Measurements from ENCODE around the gene TSEN34. TPM values are rescaled to one million over a fixed set of nuclear protein-coding genes. Genes with fewer than 3 reads are reported as not detected.
A peak's percentile ranks its signal among the peaks of the same experiment; 100 is the strongest.

The TSEN34 gene
- total and polyA plus RNA-seq, 2 donors (not counting 1 experiment from before 2014, with no cell fraction given): 22.5 to 57.8 TPM

- no peak overlapping the region for H3K9ac ChIP-seq (ENCODE audit: insufficient read depth, low read length)
- no peak overlapping the region for H3K27ac ChIP-seq (ENCODE audit: insufficient read depth, low read length)
- no peaks in the 10 kb centered on the region for H4K20me1 ChIP-seq (ENCODE audit: control insufficient read depth, extremely low read depth, insufficient read depth, low read length)
- peaks cover 19% of the 10 kb centered on the region for H3K79me2 ChIP-seq (ENCODE audit: control insufficient read depth, insufficient read depth, low read length)
- H3K27me3 ChIP-seq (ENCODE audit: control insufficient read depth, insufficient read depth, low read length): no peaks in the 10 kb centered on the region
- DNase-seq (ENCODE audit: low read depth in 2 of 2): no peak
- H2AFZ ChIP-seq (ENCODE audit: low read length): no peak overlapping the region
- no peaks in the 10 kb centered on the region for H3K9me3 ChIP-seq (ENCODE audit: control insufficient read depth, insufficient read depth, low read depth, low read length)
- H3K4me3 ChIP-seq (replicated peaks in 1 of 4; ENCODE audit: control extremely low read depth in 1 of 4, insufficient read depth in 1 of 4, low read depth in 3 of 4, low read length in 4 of 4): no peak overlapping the region
- H3K36me3 ChIP-seq (ENCODE audit: control insufficient read depth, insufficient read depth, low read length): peaks cover 11% of the 10 kb centered on the region
- H3K4me1 ChIP-seq (ENCODE audit: control insufficient read depth, extremely low read depth, insufficient read depth, low read length): no peaks in the 10 kb centered on the region
- TF ChIP-seq EZH2 (IDR thresholded peaks at IDR 0.05; ENCODE audit: low read length, missing control alignments) (no peak), CTCF (conservative IDR thresholded peaks at IDR 0.05 in 1 of 2, IDR thresholded peaks at IDR 0.05 in 1 of 2; ENCODE audit: low read depth in 1 of 2, low read length in 2 of 2) (no peak)
- no peak overlapping the region for H3K4me2 ChIP-seq (ENCODE audit: extremely low read depth, insufficient read depth, low read length)
These were observed 7.7 kb upstream of the TSEN34 start for GRCh38 chr19:54183431-54183830.

- no peak overlapping the region for H3K4me2 ChIP-seq (ENCODE audit: extremely low read depth, insufficient read depth, low read length)
These were observed 4.8 kb upstream of the TSEN34 start for GRCh38 chr19:54186351-54186750.

GRCh38 chr19:54186934-54187381 lies 4.2 kb upstream of the TSEN34 start:
- Histone ChIP-seq H2AFZ (ENCODE audit: low read length) (no peak overlapping the region), H3K4me2 (ENCODE audit: extremely low read depth, insufficient read depth, low read length) (peak overlapping the region; percentile 36), H3K27ac (ENCODE audit: insufficient read depth, low read length) (no peak overlapping the region), H3K4me3 (replicated peaks in 1 of 4; ENCODE audit: control extremely low read depth in 1 of 4, insufficient read depth in 1 of 4, low read depth in 3 of 4, low read length in 4 of 4) (no peak overlapping the region), H3K27me3 (ENCODE audit: control insufficient read depth, insufficient read depth, low read length) (no peaks in the 10 kb centered on the region), H3K9me3 (ENCODE audit: control insufficient read depth, insufficient read depth, low read depth, low read length) (no peaks in the 10 kb centered on the region), H3K9ac (ENCODE audit: insufficient read depth, low read length) (no peak overlapping the region), H3K4me1 (ENCODE audit: control insufficient read depth, extremely low read depth, insufficient read depth, low read length) (peaks cover 4% of the 10 kb centered on the region), H3K79me2 (ENCODE audit: control insufficient read depth, insufficient read depth, low read length) (peaks cover 21% of the 10 kb centered on the region), H3K36me3 (ENCODE audit: control insufficient read depth, insufficient read depth, low read length) (peaks cover 7% of the 10 kb centered on the region), H4K20me1 (ENCODE audit: control insufficient read depth, extremely low read depth, insufficient read depth, low read length) (no peaks in the 10 kb centered on the region)
- DNase-seq (ENCODE audit: low read depth in 2 of 2): no peak
- TF ChIP-seq CTCF (conservative IDR thresholded peaks at IDR 0.05 in 1 of 2, IDR thresholded peaks at IDR 0.05 in 1 of 2; ENCODE audit: low read depth in 1 of 2, low read length in 2 of 2) (no peak), EZH2 (IDR thresholded peaks at IDR 0.05; ENCODE audit: low read length, missing control alignments) (no peak)

More at GRCh38 chr19:54186351-54186750, 4.8 kb upstream of the TSEN34 start:
- Histone ChIP-seq H3K4me3 (replicated peaks in 1 of 4; ENCODE audit: control extremely low read depth in 1 of 4, insufficient read depth in 1 of 4, low read depth in 3 of 4, low read length in 4 of 4) (no peak overlapping the region), H3K27me3 (ENCODE audit: control insufficient read depth, insufficient read depth, low read length) (no peaks in the 10 kb centered on the region), H3K4me1 (ENCODE audit: control insufficient read depth, extremely low read depth, insufficient read depth, low read length) (no peaks in the 10 kb centered on the region), H3K9ac (ENCODE audit: insufficient read depth, low read length) (no peak overlapping the region), H4K20me1 (ENCODE audit: control insufficient read depth, extremely low read depth, insufficient read depth, low read length) (no peaks in the 10 kb centered on the region), H3K27ac (ENCODE audit: insufficient read depth, low read length) (no peak overlapping the region), H3K79me2 (ENCODE audit: control insufficient read depth, insufficient read depth, low read length) (peaks cover 21% of the 10 kb centered on the region), H3K36me3 (ENCODE audit: control insufficient read depth, insufficient read depth, low read length) (peaks cover 7% of the 10 kb centered on the region), H3K9me3 (ENCODE audit: control insufficient read depth, insufficient read depth, low read depth, low read length) (no peaks in the 10 kb centered on the region), H2AFZ (ENCODE audit: low read length) (no peak overlapping the region)
- no peak for DNase-seq (ENCODE audit: low read depth in 2 of 2)
- no peak for TF ChIP-seq EZH2 (IDR thresholded peaks at IDR 0.05; ENCODE audit: low read length, missing control alignments)
- TF ChIP-seq CTCF (conservative IDR thresholded peaks at IDR 0.05 in 1 of 2, IDR thresholded peaks at IDR 0.05 in 1 of 2; ENCODE audit: low read depth in 1 of 2, low read length in 2 of 2): no peak

Data from fibroblast of lung (primary cell).